HepG2 (cell line): ENCODE results near the gene SMARCD1. TPM values are rescaled to one million over a fixed set of nuclear protein-coding genes. Genes with fewer than 3 reads are reported as not detected.
A peak's percentile ranks its signal among the peaks of the same experiment; 100 is the strongest.

Experiments
- AGO1 ChIP-seq: fragments of 200-400 bp; formaldehyde crosslinking; IDR thresholded peaks from 2 replicates; pipeline ENCODE4 v1.6.1; 2017; ENCODE audit warnings: mild to moderate bottlenecking, low read depth, low read length, moderate library complexity; ENCODE audit not compliant: poor library complexity, severe bottlenecking
- ATRX ChIP-seq: sonication (generic); formaldehyde crosslinking; IDR thresholded peaks from 2 replicates; pipeline ENCODE4 v1.4.0; 2020; ENCODE audit warnings: missing genetic modification reagents, borderline replicate concordance
- KLF12 ChIP-seq: sonication (generic); formaldehyde crosslinking; IDR thresholded peaks from 2 replicates; pipeline ENCODE4 v1.4.0; 2020; ENCODE audit warnings: missing genetic modification reagents, borderline replicate concordance
- KLF16 ChIP-seq, 2 experiments: sonication (generic) in 1 of 2; formaldehyde crosslinking in 1 of 2; IDR thresholded peaks; 2 replicates each; pipeline versions ENCODE4 v1.6.1 to v1.8.0; 2016 to 2023; ENCODE audit warnings: missing genetic modification reagents in 2 of 2, missing compliant biosample characterization in 1 of 2
- ZFP82 ChIP-seq: sonication (generic); formaldehyde crosslinking; IDR thresholded peaks from 2 replicates; pipeline ENCODE4 v1.5.1; 2020; ENCODE audit warnings: mild to moderate bottlenecking, missing genetic modification reagents, borderline replicate concordance
- ZNF296 ChIP-seq: sonication (generic); formaldehyde crosslinking; conservative IDR thresholded peaks from 2 replicates; pipeline ENCODE4 v1.5.0; 2020; ENCODE audit warnings: mild to moderate bottlenecking, missing genetic modification reagents
- ZNF329 ChIP-seq: sonication (generic); formaldehyde crosslinking; IDR thresholded peaks from 2 replicates; pipeline ENCODE4 v1.9.0; 2021; ENCODE audit warnings: low read depth, mild to moderate bottlenecking, missing genetic modification reagents
- ZNF543 ChIP-seq: sonication (generic); formaldehyde crosslinking; IDR thresholded peaks from 2 replicates; pipeline ENCODE4 v1.4.0; 2020; ENCODE audit warnings: mild to moderate bottlenecking, missing genetic modification reagents
- ZNF569 ChIP-seq: sonication (generic); formaldehyde crosslinking; IDR thresholded peaks from 2 replicates; pipeline ENCODE4 v1.5.0; 2020; ENCODE audit warnings: mild to moderate bottlenecking, missing genetic modification reagents, moderate library complexity, borderline replicate concordance
- ZNF577 ChIP-seq: sonication (generic); formaldehyde crosslinking; IDR thresholded peaks from 2 replicates; pipeline ENCODE4 v1.4.0; 2020; ENCODE audit warnings: mild to moderate bottlenecking, low read depth, missing genetic modification reagents, borderline replicate concordance
- ZNF816 ChIP-seq: sonication (generic); formaldehyde crosslinking; IDR thresholded peaks from 2 replicates; pipeline ENCODE4 v1.8.0; 2022; ENCODE audit warnings: missing genetic modification reagents, mild to moderate bottlenecking, borderline replicate concordance
- polyA plus RNA-seq, 8 experiments: library from polyadenylated mRNA; depleted of rRNA in 3 of 8; stranded (reverse) in 7 of 8; unstranded in 1 of 8; fragments of >200 nt; fragmentation: Illumina TruSeq in 4 of 8; extraction: Trizol in 4 of 8; gene quantifications; 2 replicates each; pipeline versions ENCODE4 v1.2.1 to v1.2.3, GENCODE V29; 2011 to 2016; ENCODE audit warnings: low read depth in 4 of 8, missing spikeins in 1 of 8, mixed read lengths in 1 of 8; ENCODE audit not compliant: insufficient read depth in 1 of 8
- total RNA-seq, 5 experiments: library from RNA; depleted of rRNA; stranded (reverse); fragments of >200 nt; fragmentation: Illumina TruSeq; extraction: Trizol; gene quantifications; 2 replicates each; pipeline ENCODE4 v1.2.3, GENCODE V29; 2016; ENCODE audit warnings: low read depth in 1 of 5
- TF ChIP-seq, protein P1 (sequence below): sonication (generic); formaldehyde crosslinking; IDR thresholded peaks from 2 replicates; pipeline ENCODE4 v1.5.0; 2020; ENCODE audit warnings: missing genetic modification reagents, mild to moderate bottlenecking, borderline replicate concordance
- TF ChIP-seq, protein P2 (sequence below), 2 experiments: fragments of 450-650 bp in 1 of 2; sonication (generic) in 1 of 2; formaldehyde crosslinking; IDR thresholded peaks; 2 replicates each; pipeline versions ENCODE4 v1.5.0 to v1.8.0; 2020 to 2022; ENCODE audit warnings: mild to moderate bottlenecking in 1 of 2, missing genetic modification reagents in 1 of 2
- TF ChIP-seq, protein P3 (sequence below): sonication (generic); formaldehyde crosslinking; IDR thresholded peaks from 2 replicates; pipeline ENCODE4 v1.5.0; 2020; ENCODE audit warnings: missing genetic modification reagents
- TF ChIP-seq, protein P4 (sequence below): IDR thresholded peaks from 2 replicates; pipeline ENCODE4 v1.4.0; 2020; ENCODE audit warnings: mild to moderate bottlenecking, missing genetic modification reagents
- TF ChIP-seq, protein P5 (sequence below): IDR thresholded peaks from 2 replicates; pipeline ENCODE4 v1.6.1; 2012; ENCODE audit warnings: low read length, improper control_type of control experiment

SMARCD1 gene
- total and polyA plus RNA-seq, 2 of the 13 experiments (the other 11 are each of a cell fraction or from before 2014, with no cell fraction given): 51.7 to 54.6 TPM

DNA sequence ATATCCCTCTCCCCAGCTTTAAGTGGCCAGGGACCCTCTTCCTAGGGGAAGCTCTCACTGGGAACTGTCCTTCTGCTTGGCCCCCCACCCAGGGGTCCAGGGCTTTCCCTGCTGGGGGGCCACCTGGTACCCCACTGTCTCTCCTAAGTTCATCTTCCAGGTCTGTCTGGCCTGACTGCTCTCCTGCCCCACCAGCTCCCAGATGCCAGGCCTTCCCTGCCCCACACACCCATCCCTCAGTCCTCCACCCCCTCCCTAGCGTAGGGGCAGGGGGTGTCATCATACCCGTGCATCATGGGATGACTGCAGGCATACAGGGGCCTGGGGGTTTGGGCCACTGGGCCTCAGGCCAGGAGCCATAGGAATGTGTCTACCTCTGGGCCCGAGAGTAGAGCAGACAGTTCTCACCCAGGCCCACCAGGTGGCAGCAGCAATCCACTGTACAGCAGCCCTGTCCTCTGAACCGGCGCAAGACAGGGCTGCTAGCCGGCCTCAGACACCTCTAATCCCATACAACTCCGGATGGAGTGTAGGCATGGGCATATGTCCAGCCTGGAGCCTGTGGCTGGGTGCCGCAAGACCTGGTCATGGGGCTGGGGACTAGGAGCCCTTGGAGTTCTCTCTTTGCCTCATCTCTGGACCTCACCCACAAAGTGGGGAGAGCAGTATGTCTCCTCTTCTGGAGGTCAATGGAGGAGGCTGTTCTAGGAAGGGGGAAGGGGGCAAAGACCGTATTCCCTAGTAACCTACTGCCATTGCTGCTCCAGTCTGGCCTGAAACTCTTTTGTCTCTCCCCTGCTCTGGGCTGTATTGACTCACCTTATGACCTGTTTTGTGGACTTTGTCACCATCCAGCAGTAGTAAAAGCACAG is 10.0 kb upstream of the SMARCD1 start (continued):
- TF ChIP-seq AGO1: no peak
- TF ChIP-seq, protein P1, sequence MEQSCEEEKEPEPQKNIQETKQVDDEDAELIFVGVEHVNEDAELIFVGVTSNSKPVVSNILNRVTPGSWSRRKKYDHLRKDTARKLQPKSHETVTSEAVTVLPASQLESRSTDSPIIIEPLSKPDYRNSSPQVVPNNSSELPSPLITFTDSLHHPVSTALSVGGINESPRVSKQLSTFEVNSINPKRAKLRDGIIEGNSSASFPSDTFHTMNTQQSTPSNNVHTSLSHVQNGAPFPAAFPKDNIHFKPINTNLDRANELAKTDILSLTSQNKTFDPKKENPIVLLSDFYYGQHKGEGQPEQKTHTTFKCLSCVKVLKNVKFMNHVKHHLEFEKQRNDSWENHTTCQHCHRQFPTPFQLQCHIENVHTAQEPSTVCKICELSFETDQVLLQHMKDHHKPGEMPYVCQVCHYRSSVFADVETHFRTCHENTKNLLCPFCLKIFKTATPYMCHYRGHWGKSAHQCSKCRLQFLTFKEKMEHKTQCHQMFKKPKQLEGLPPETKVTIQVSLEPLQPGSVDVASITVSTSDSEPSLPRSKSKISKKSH (CRISPR knock-in tag): no peak; the same call in 1 of the 2 replicates
- TF ChIP-seq, protein P2, sequence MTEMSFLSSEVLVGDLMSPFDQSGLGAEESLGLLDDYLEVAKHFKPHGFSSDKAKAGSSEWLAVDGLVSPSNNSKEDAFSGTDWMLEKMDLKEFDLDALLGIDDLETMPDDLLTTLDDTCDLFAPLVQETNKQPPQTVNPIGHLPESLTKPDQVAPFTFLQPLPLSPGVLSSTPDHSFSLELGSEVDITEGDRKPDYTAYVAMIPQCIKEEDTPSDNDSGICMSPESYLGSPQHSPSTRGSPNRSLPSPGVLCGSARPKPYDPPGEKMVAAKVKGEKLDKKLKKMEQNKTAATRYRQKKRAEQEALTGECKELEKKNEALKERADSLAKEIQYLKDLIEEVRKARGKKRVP (CRISPR knock-in tag; IDR thresholded peaks at IDR 0.05): no peak
- TF ChIP-seq KLF16 (CRISPR knock-in tag; IDR thresholded peaks at IDR 0.05): 0 out of 4 replicates have a peak, but pooled peaks of 1 of the 2 experiments have one; percentile 56
- TF ChIP-seq, protein P3, sequence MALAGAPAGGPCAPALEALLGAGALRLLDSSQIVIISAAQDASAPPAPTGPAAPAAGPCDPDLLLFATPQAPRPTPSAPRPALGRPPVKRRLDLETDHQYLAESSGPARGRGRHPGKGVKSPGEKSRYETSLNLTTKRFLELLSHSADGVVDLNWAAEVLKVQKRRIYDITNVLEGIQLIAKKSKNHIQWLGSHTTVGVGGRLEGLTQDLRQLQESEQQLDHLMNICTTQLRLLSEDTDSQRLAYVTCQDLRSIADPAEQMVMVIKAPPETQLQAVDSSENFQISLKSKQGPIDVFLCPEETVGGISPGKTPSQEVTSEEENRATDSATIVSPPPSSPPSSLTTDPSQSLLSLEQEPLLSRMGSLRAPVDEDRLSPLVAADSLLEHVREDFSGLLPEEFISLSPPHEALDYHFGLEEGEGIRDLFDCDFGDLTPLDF: no peak
- TF ChIP-seq ZNF329 (CRISPR knock-in tag): no peak
- TF ChIP-seq, protein P4, sequence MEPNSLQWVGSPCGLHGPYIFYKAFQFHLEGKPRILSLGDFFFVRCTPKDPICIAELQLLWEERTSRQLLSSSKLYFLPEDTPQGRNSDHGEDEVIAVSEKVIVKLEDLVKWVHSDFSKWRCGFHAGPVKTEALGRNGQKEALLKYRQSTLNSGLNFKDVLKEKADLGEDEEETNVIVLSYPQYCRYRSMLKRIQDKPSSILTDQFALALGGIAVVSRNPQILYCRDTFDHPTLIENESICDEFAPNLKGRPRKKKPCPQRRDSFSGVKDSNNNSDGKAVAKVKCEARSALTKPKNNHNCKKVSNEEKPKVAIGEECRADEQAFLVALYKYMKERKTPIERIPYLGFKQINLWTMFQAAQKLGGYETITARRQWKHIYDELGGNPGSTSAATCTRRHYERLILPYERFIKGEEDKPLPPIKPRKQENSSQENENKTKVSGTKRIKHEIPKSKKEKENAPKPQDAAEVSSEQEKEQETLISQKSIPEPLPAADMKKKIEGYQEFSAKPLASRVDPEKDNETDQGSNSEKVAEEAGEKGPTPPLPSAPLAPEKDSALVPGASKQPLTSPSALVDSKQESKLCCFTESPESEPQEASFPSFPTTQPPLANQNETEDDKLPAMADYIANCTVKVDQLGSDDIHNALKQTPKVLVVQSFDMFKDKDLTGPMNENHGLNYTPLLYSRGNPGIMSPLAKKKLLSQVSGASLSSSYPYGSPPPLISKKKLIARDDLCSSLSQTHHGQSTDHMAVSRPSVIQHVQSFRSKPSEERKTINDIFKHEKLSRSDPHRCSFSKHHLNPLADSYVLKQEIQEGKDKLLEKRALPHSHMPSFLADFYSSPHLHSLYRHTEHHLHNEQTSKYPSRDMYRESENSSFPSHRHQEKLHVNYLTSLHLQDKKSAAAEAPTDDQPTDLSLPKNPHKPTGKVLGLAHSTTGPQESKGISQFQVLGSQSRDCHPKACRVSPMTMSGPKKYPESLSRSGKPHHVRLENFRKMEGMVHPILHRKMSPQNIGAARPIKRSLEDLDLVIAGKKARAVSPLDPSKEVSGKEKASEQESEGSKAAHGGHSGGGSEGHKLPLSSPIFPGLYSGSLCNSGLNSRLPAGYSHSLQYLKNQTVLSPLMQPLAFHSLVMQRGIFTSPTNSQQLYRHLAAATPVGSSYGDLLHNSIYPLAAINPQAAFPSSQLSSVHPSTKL: peak; percentile 57; the same call in 1 of the 2 replicates
- TF ChIP-seq ZNF569 (CRISPR knock-in tag): no peak
- no peak for TF ChIP-seq ZNF543 (CRISPR knock-in tag)
- no peak for TF ChIP-seq ZFP82 (CRISPR knock-in tag)
- TF ChIP-seq KLF12 (CRISPR knock-in tag): 0 out of 2 replicates have a peak, but pooled peaks have one; percentile 45
- TF ChIP-seq ZNF816: no peak
- TF ChIP-seq, protein P5, sequence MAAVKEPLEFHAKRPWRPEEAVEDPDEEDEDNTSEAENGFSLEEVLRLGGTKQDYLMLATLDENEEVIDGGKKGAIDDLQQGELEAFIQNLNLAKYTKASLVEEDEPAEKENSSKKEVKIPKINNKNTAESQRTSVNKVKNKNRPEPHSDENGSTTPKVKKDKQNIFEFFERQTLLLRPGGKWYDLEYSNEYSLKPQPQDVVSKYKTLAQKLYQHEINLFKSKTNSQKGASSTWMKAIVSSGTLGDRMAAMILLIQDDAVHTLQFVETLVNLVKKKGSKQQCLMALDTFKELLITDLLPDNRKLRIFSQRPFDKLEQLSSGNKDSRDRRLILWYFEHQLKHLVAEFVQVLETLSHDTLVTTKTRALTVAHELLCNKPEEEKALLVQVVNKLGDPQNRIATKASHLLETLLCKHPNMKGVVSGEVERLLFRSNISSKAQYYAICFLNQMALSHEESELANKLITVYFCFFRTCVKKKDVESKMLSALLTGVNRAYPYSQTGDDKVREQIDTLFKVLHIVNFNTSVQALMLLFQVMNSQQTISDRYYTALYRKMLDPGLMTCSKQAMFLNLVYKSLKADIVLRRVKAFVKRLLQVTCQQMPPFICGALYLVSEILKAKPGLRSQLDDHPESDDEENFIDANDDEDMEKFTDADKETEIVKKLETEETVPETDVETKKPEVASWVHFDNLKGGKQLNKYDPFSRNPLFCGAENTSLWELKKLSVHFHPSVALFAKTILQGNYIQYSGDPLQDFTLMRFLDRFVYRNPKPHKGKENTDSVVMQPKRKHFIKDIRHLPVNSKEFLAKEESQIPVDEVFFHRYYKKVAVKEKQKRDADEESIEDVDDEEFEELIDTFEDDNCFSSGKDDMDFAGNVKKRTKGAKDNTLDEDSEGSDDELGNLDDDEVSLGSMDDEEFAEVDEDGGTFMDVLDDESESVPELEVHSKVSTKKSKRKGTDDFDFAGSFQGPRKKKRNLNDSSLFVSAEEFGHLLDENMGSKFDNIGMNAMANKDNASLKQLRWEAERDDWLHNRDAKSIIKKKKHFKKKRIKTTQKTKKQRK: no peak
- TF ChIP-seq ZNF296: no peak
- TF ChIP-seq ATRX: no peak
- no peak for TF ChIP-seq ZNF577
